ENCODE measurements around the gene CORO7. TPM values are rescaled to one million over a fixed set of nuclear protein-coding genes. Genes with fewer than 3 reads are reported as not detected.

The CORO7 gene
- total and polyA plus RNA-seq, 9 of the 15 experiments (the other 6 are each of a cell fraction or from before 2014, with no cell fraction given), result 0.45 to 77.2 (median 18.7) TPM

DNA sequence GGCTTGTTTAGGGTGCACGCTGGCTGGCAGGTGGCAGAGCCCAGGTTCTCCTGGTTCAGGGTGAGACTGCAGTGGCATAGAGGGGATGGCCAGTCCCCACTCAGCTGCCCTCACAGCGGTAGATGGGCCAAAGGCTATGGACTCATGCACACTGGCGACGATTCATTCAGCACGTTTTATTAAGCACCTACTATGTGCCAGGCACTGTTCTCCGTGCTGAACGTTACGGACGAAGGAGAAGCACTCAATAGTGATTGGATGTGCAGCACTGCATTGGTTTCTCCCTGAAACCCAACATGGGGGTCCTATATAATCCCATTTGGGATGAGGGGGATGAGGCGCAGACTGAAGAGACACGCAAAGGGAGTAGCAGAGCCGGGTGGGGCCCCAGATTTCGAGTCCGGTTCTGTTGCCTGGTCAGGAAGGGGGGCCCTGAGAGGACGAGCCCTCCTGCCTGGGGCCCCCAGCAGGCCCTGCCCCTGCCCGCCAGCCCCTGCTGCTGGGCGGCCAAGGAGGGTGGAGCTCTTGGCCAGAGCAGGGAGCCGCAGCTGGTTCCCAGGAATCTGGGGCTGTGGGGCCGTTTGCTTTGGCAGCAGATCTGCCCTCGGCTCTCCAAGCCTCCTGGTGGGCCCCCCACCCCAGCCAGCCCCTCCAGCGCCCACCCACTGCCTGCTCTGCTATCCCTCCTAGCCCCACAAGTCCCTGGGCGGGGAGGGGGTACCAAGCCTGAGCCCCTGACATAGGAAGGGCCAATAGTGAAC, 91.7 kb downstream of the CORO7 start:
- intact Hi-C loops (cut with micrococcal nuclease), result no loop called here
- CTCF ChIA-PET (ENCODE audit: low intra/inter-chr PET ratio), result no interaction called here

DNA sequence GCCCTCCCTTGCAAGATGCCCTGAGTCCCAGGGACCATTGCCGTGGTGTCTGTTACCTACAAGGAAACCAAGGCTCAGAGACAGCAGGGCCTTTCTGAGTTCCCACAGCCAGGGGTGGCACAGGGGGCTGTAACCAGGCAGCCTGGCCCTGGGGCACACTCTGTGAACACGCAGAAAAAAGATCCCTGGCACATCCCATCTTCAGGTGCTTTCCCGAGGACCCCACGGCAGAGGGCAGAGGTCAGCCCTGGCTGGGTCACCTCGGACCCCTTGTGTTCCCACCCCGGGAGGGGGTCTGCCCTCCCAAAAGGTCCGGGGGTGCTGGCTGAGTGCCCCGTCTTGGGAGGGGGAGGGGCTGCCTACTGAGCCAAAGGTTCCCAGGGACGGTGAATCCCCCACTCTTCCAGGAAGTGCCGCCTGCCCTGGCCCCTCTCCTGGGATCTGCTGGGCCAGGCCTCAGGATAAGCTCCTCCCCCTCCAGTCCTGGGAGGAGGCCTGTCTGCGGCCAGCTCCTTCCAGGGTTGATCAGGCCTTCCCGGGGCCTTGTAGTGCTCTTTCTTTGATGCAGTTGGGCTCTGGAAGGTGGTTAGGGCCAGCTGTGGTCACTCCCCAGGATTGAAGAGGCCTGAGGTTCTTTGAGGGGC, 92.4 kb downstream of the CORO7 start:
- FAIRE-seq (peak; percentile 29), ATAC-seq (peak; percentile 73), DNase-seq (ENCODE audit: extremely low read depth in 1 of 4, low spot score in 3 of 4) (peak; percentile 52 to 67 (median 57))
- Histone ChIP-seq H2AFZ (ENCODE audit: low read depth, low read length) (no peak overlapping the region), H3K4me3 (no peak overlapping the region), H3K36me3 (ENCODE audit: control insufficient read depth, insufficient read depth, low read length) (no peaks in the 10 kb centered on the region), H3K4me1 (replicated peaks in 1 of 2; ENCODE audit: control insufficient read depth in 2 of 2, insufficient read depth in 2 of 2, low read length in 2 of 2) (peaks cover 7 to 84% of the 10 kb centered on the region in 2 experiments), H3K4me2 (ENCODE audit: insufficient read depth, low read length) (no peak overlapping the region), H3K9ac (ENCODE audit: insufficient read depth in 1 of 2, low read depth in 2 of 2, low read length in 2 of 2) (0 out of 4 replicates have a peak overlapping the region, but pooled peaks of 1 of the 2 experiments have one; percentile 54), H3K27ac (ENCODE audit: extremely low read depth, low read depth, low read length) (peak overlapping the region; percentile 28; the same call in 1 of the 3 replicates), H3K79me2 (ENCODE audit: control insufficient read depth, insufficient read depth, low read length) (peaks cover 14% of the 10 kb centered on the region; the same call in 2 of the 3 replicates), H3K9me3 (replicated peaks; ENCODE audit: control insufficient read depth, insufficient read depth, low read depth, low read length) (no peaks in the 10 kb centered on the region), H4K20me1 (replicated peaks; ENCODE audit: control insufficient read depth, insufficient read depth, low read length) (peaks cover 9% of the 10 kb centered on the region), H3K27me3 (ENCODE audit: control insufficient read depth in 2 of 2, insufficient read depth in 2 of 2, low read length in 2 of 2) (no peaks in the 10 kb centered on the region), H3K9me1 (ENCODE audit: control insufficient read depth, insufficient read depth, low read length) (no peaks in the 10 kb centered on the region)
- intact Hi-C loops (cut with micrococcal nuclease) (no loop called here), in situ Hi-C loops (cut with MboI) (loop anchor here (10.0 kb wide), 2 partner anchors 119 to 339 kb away; no protein-coding TSS in a partner anchor)
- ChIA-PET POLR2A (interaction anchor here (0.6 to 1.1 kb wide), 4 partner anchors 16 to 63 kb away, joined by 3 to 6 read pairs (median 4); no protein-coding TSS in a partner anchor), CTCF (ENCODE audit: low intra/inter-chr PET ratio) (no interaction called here)
- TF ChIP-seq NFE2 (IDR thresholded peaks at IDR 0.05; ENCODE audit: low read depth) (no peak), FOXA1 (IDR thresholded peaks at IDR 0.05; ENCODE audit: borderline replicate concordance) (no peak), ZFX (CRISPR knock-in tag; IDR thresholded peaks at IDR 0.05) (peak; percentile 55), MAZ (CRISPR knock-in tag; conservative IDR thresholded peaks at IDR 0.05 in 1 of 2, IDR thresholded peaks at IDR 0.05 in 1 of 2) (0 out of 4 replicates have a peak, but pooled peaks of 1 of the 2 experiments have one; percentile 20), ZBTB7A (IDR thresholded peaks at IDR 0.05; ENCODE audit: borderline replicate concordance, control insufficient read depth, low read depth, low read length) (peak; percentile 33; the same call in 1 of the 2 replicates)
- TF ChIP-seq, protein P1, sequence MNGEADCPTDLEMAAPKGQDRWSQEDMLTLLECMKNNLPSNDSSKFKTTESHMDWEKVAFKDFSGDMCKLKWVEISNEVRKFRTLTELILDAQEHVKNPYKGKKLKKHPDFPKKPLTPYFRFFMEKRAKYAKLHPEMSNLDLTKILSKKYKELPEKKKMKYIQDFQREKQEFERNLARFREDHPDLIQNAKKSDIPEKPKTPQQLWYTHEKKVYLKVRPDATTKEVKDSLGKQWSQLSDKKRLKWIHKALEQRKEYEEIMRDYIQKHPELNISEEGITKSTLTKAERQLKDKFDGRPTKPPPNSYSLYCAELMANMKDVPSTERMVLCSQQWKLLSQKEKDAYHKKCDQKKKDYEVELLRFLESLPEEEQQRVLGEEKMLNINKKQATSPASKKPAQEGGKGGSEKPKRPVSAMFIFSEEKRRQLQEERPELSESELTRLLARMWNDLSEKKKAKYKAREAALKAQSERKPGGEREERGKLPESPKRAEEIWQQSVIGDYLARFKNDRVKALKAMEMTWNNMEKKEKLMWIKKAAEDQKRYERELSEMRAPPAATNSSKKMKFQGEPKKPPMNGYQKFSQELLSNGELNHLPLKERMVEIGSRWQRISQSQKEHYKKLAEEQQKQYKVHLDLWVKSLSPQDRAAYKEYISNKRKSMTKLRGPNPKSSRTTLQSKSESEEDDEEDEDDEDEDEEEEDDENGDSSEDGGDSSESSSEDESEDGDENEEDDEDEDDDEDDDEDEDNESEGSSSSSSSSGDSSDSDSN (IDR thresholded peaks at IDR 0.05; ENCODE audit: borderline replicate concordance in 1 of 2, low read depth in 2 of 2, low read length in 2 of 2), result 0 out of 4 replicates have a peak, but pooled peaks of 1 of the 2 experiments have one; percentile 31
- BruUV-seq (replicated peaks), result no TSS peak
- 28% methylated on average over 10 of the region's 12 CpGs for WGBS (ENCODE audit: insufficient coverage, low coverage, missing lambda C conversion rate)

More for the DNA sequence above, 91.7 kb downstream of the CORO7 start:
- FAIRE-seq (no peak), DNase-seq (ENCODE audit: extremely low read depth in 1 of 4, low spot score in 3 of 4) (no peak), ATAC-seq (no peak)
- H3K79me2 ChIP-seq (ENCODE audit: control insufficient read depth, insufficient read depth, low read length), result peaks cover 10% of the 10 kb centered on the region; the same call in 2 of the 3 replicates
- no peak overlapping the region for H3K4me3 ChIP-seq
- H3K9ac ChIP-seq (ENCODE audit: insufficient read depth in 1 of 2, low read depth in 2 of 2, low read length in 2 of 2), result 0 out of 4 replicates have a peak overlapping the region, but pooled peaks of 1 of the 2 experiments have one; percentile 54
- H4K20me1 ChIP-seq (replicated peaks; ENCODE audit: control insufficient read depth, insufficient read depth, low read length), result peaks cover 13% of the 10 kb centered on the region
- in situ Hi-C loops (cut with MboI), result loop anchor here (10.0 kb wide), 2 partner anchors 120 to 340 kb away; no protein-coding TSS in a partner anchor
- POLR2A ChIA-PET, result interaction anchor here (0.6 kb wide), 1 partner anchor 64 kb away, joined by 4 read pairs; no protein-coding TSS in a partner anchor
- no TSS peak for BruUV-seq (replicated peaks)
- no peak overlapping the region for H2AFZ ChIP-seq (ENCODE audit: low read depth, low read length)
- H3K36me3 ChIP-seq (ENCODE audit: control insufficient read depth, insufficient read depth, low read length), result no peaks in the 10 kb centered on the region
- H3K27ac ChIP-seq (ENCODE audit: extremely low read depth, low read depth, low read length), result peak overlapping the region; percentile 28; the same call in 1 of the 3 replicates
- H3K9me3 ChIP-seq (replicated peaks; ENCODE audit: control insufficient read depth, insufficient read depth, low read depth, low read length), result no peaks in the 10 kb centered on the region
- peaks cover 5 to 82% of the 10 kb centered on the region in 2 experiments for H3K4me1 ChIP-seq (replicated peaks in 1 of 2; ENCODE audit: control insufficient read depth in 2 of 2, insufficient read depth in 2 of 2, low read length in 2 of 2)
- H3K27me3 ChIP-seq (ENCODE audit: control insufficient read depth in 2 of 2, insufficient read depth in 2 of 2, low read length in 2 of 2), result no peaks in the 10 kb centered on the region
- no peaks in the 10 kb centered on the region for H3K9me1 ChIP-seq (ENCODE audit: control insufficient read depth, insufficient read depth, low read length)
- WGBS (ENCODE audit: insufficient coverage, low coverage, missing lambda C conversion rate), result 87% methylated on average over 15 of the region's 22 CpGs
- no peak overlapping the region for H3K4me2 ChIP-seq (ENCODE audit: insufficient read depth, low read length)
- TF ChIP-seq POLR2A (conservative IDR thresholded peaks at IDR 0.05), result no peak
- peak in 1 of 2 experiments; percentile 16; a peak in 1 of 4 replicates for TF ChIP-seq FOXA3 (CRISPR knock-in tag; conservative IDR thresholded peaks at IDR 0.05 in 1 of 2, IDR thresholded peaks at IDR 0.05 in 1 of 2)
- TF ChIP-seq ZKSCAN1 (IDR thresholded peaks at IDR 0.05; ENCODE audit: low read depth, low read length), result peak; percentile 97

Measured in K562 (cell line).